Neural cell (in vitro differentiated cells): Measurements from ENCODE around the gene CENPE. TPM values are rescaled to one million over a fixed set of nuclear protein-coding genes. Genes with fewer than 3 reads are reported as not detected.

ENCODE experiments used
- H2AFZ ChIP-seq: fragments of 200-600, 300-800 bp; sonication (generic), shearing (Covaris generic); 2 replicates; pipeline ENCODE4 v1.6.0; 2014; ENCODE audit warnings: low read depth, mild to moderate bottlenecking, antibody characterized with exemption, low read length, moderate library complexity
- H3F3A ChIP-seq: fragments of 200-600 bp; shearing (Covaris generic); 2 replicates; pipeline ENCODE4 v1.6.1; 2016; ENCODE audit warnings: mild to moderate bottlenecking, moderate library complexity, mixed read lengths, antibody characterized with exemption, low read length; ENCODE audit not compliant: insufficient read depth, poor library complexity, severe bottlenecking
- H3K27ac ChIP-seq: fragments of 200-600, 300-800 bp; sonication (generic), shearing (Covaris generic); 2 replicates; pipeline ENCODE4 v1.5.1; 2014; ENCODE audit warnings: mild to moderate bottlenecking, low read length, moderate library complexity
- H3K27me3 ChIP-seq: fragments of 300-800, 200-600 bp; sonication (generic), shearing (Covaris generic); 2 replicates; pipeline ENCODE4 v1.6.0; 2014; ENCODE audit warnings: mild to moderate bottlenecking, low read depth, low read length, moderate library complexity; ENCODE audit not compliant: insufficient read depth
- H3K36me3 ChIP-seq: fragments of 300-800, 200-600 bp; sonication (generic), shearing (Covaris generic); 2 replicates; pipeline ENCODE4 v1.5.1; 2014; ENCODE audit warnings: mild to moderate bottlenecking, antibody characterized with exemption, low read length, moderate library complexity; ENCODE audit not compliant: insufficient read depth
- H3K4me2 ChIP-seq: fragments of 300-800, 200-600 bp; sonication (generic), shearing (Covaris generic); 2 replicates; pipeline ENCODE4 v1.6.0; 2014; ENCODE audit warnings: mild to moderate bottlenecking, low read length
- H3K4me3 ChIP-seq: fragments of 300-800, 200-600 bp; sonication (generic), shearing (Covaris generic); 2 replicates; pipeline ENCODE4 v1.5.1; 2014; ENCODE audit warnings: mild to moderate bottlenecking, low read length, moderate library complexity
- H3K79me2 ChIP-seq: fragments of 200-600 bp; shearing (Covaris generic); replicated peaks from 2 replicates; pipeline ENCODE4 v1.6.0; 2014; ENCODE audit warnings: mild to moderate bottlenecking, low read length, moderate library complexity; ENCODE audit not compliant: insufficient read depth
- H3K9ac ChIP-seq: fragments of 300-800, 200-600 bp; sonication (generic), shearing (Covaris generic); 2 replicates; pipeline ENCODE4 v1.6.1; 2016; ENCODE audit warnings: mild to moderate bottlenecking, low read length, mixed read lengths
- H3K9me2 ChIP-seq: fragments of 200-600 bp; shearing (Covaris generic); 2 replicates; pipeline ENCODE4 v1.6.1; 2016; ENCODE audit warnings: mild to moderate bottlenecking, low read length, mixed read lengths; ENCODE audit not compliant: insufficient read depth
- H3K9me3 ChIP-seq: fragments of 200-600, 300-800 bp; sonication (generic), shearing (Covaris generic); 2 replicates; pipeline ENCODE4 v1.6.1; 2016; ENCODE audit warnings: mild to moderate bottlenecking, mixed run types, low read length, moderate library complexity, mixed read lengths
- H4K20me1 ChIP-seq: fragments of 200-600 bp; shearing (Covaris generic); 2 replicates; pipeline ENCODE4 v1.6.1; 2016; ENCODE audit warnings: mild to moderate bottlenecking, mixed run types; ENCODE audit not compliant: insufficient read depth
- CTCF ChIP-seq: fragments of 450-650 bp; IDR thresholded peaks from 2 replicates; pipeline ENCODE4 v1.5.1; 2014; ENCODE audit warnings: antibody characterized with exemption, mild to moderate bottlenecking, moderate library complexity; ENCODE audit not compliant: poor library complexity, severe bottlenecking
- EP300 ChIP-seq: fragments of 450-650 bp; conservative IDR thresholded peaks from 2 replicates; pipeline ENCODE4 v1.6.1; 2014; ENCODE audit warnings: antibody characterized with exemption, mild to moderate bottlenecking, moderate library complexity; ENCODE audit not compliant: poor library complexity, severe bottlenecking
- EZH2 ChIP-seq: fragments of 200-600, 300-800 bp; shearing (Covaris generic), sonication (generic); IDR thresholded peaks from 2 replicates; pipeline ENCODE4 v1.6.1; 2014; ENCODE audit warnings: antibody characterized with exemption, low read length, borderline replicate concordance, mild to moderate bottlenecking; ENCODE audit not compliant: insufficient read depth, poor library complexity, severe bottlenecking
- MXI1 ChIP-seq: fragments of 450-650 bp; conservative IDR thresholded peaks from 2 replicates; pipeline ENCODE4 v1.6.1; 2014; ENCODE audit warnings: antibody characterized with exemption, mild to moderate bottlenecking; ENCODE audit not compliant: poor library complexity, severe bottlenecking
- POLR2AphosphoS5 ChIP-seq: IDR thresholded peaks from 2 replicates; pipeline ENCODE4 v1.6.1; 2012
- RAD21 ChIP-seq: fragments of 450-650 bp; conservative IDR thresholded peaks from 2 replicates; pipeline ENCODE4 v1.6.1; 2014; ENCODE audit warnings: antibody characterized with exemption, mild to moderate bottlenecking, moderate library complexity
- REST ChIP-seq: IDR thresholded peaks from 2 replicates; pipeline ENCODE4 v1.6.1; 2012; ENCODE audit warnings: borderline replicate concordance
- SMC3 ChIP-seq: fragments of 450-650 bp; conservative IDR thresholded peaks from 2 replicates; pipeline ENCODE4 v1.6.1; 2014; ENCODE audit warnings: antibody characterized with exemption, mild to moderate bottlenecking, moderate library complexity; ENCODE audit not compliant: poor library complexity
- TAF1 ChIP-seq: IDR thresholded peaks from 2 replicates; pipeline ENCODE4 v1.6.1; 2012; ENCODE audit warnings: low read depth
- polyA plus RNA-seq: library from polyadenylated mRNA; depleted of rRNA; stranded (reverse); fragments of >200 nt; gene quantifications from 2 replicates; pipeline ENCODE4 v1.2.3, GENCODE V29; 2014

The CENPE gene
- polyA plus RNA-seq, 1 donor from 2014 or later: 1.8 TPM

- no peaks in the 10 kb centered on the region for H3K36me3 ChIP-seq
- H3K4me3 ChIP-seq: no peak overlapping the region
- TF ChIP-seq EP300 (no peak), RAD21 (no peak), MXI1 (no peak), CTCF (no peak), TAF1 (no peak), SMC3 (no peak)
These were observed 45.8 kb downstream of the CENPE start for GRCh38 chr4:103152381-103152780.

GRCh38 chr4:103150677-103151076, 47.5 kb downstream of the CENPE start:
- no peaks in the 10 kb centered on the region for H3K27me3 ChIP-seq

More at GRCh38 chr4:103152381-103152780, 45.8 kb downstream of the CENPE start:
- H3F3A ChIP-seq: no peaks in the 10 kb centered on the region
- no peak overlapping the region for H3K27ac ChIP-seq
- H3K4me2 ChIP-seq: no peak overlapping the region
- no peaks in the 10 kb centered on the region for H3K9me2 ChIP-seq
- no peak overlapping the region for H3K9ac ChIP-seq
- H3K27me3 ChIP-seq: no peaks in the 10 kb centered on the region
- no peaks in the 10 kb centered on the region for H4K20me1 ChIP-seq
- no peak overlapping the region for H2AFZ ChIP-seq
- H3K9me3 ChIP-seq: no peaks in the 10 kb centered on the region
- no peaks in the 10 kb centered on the region for H3K79me2 ChIP-seq

More at GRCh38 chr4:103150677-103151076, 47.5 kb downstream of the CENPE start:
- Histone ChIP-seq H3K9ac (no peak overlapping the region), H2AFZ (no peak overlapping the region), H3K4me3 (no peak overlapping the region), H3K36me3 (no peaks in the 10 kb centered on the region), H3K9me3 (no peaks in the 10 kb centered on the region), H3K27ac (no peak overlapping the region), H3K4me2 (no peak overlapping the region), H3K79me2 (no peaks in the 10 kb centered on the region), H3F3A (no peaks in the 10 kb centered on the region), H4K20me1 (no peaks in the 10 kb centered on the region), H3K9me2 (no peaks in the 10 kb centered on the region)
- no peak for TF ChIP-seq RAD21
- TF ChIP-seq TAF1: no peak
- TF ChIP-seq CTCF: no peak
- no peak for TF ChIP-seq SMC3
- TF ChIP-seq EP300: no peak
- TF ChIP-seq EZH2: no peak
- TF ChIP-seq MXI1: no peak
- TF ChIP-seq POLR2AphosphoS5: no peak
- TF ChIP-seq REST: no peak
